GM23338 (cell line): ENCODE data around the gene MDM4. TPM values are rescaled to one million over a fixed set of nuclear protein-coding genes. Genes with fewer than 3 reads are reported as not detected.

Source experiments
- CTCF ChIP-seq, 2 experiments: fragments of 200-600 bp in 1 of 2; sonication (generic) in 1 of 2; conservative IDR thresholded peaks; 2 replicates each; pipeline versions ENCODE4 v1.5.1 to v1.6.1; 2016 to 2017; ENCODE audit warnings: antibody characterized with exemption in 2 of 2, low read depth in 2 of 2, mild to moderate bottlenecking in 2 of 2, moderate library complexity in 1 of 2
- ETS1 ChIP-seq: IDR thresholded peaks from 2 replicates; pipeline ENCODE4 v1.6.1; 2016; ENCODE audit warnings: antibody characterized with exemption
- EZH2 ChIP-seq: fragments of 200-600 bp; sonication (generic); IDR thresholded peaks from one replicate; pipeline ENCODE4 v1.8.0; 2017; ENCODE audit warnings: antibody characterized with exemption, mild to moderate bottlenecking, low read depth; ENCODE audit not compliant: unreplicated experiment
- EZH2phosphoT487 ChIP-seq: fragments of 200-600 bp; sonication (generic); IDR thresholded peaks from one replicate; pipeline ENCODE4 v1.8.1; 2018; ENCODE audit warnings: antibody characterized with exemption; ENCODE audit not compliant: unreplicated experiment
- JUNB ChIP-seq: IDR thresholded peaks from one replicate; pipeline ENCODE4 v1.6.1; 2016; ENCODE audit warnings: antibody characterized with exemption; ENCODE audit not compliant: unreplicated experiment
- NANOG ChIP-seq: IDR thresholded peaks from 2 replicates; pipeline ENCODE4 v1.6.1; 2016; ENCODE audit warnings: antibody characterized with exemption, borderline replicate concordance
- ZNF462 ChIP-seq: fragments of 250-450 bp; sonication (Bioruptor Pico); IDR thresholded peaks from 2 replicates; pipeline ENCODE4 v1.5.0; 2020; ENCODE audit warnings: mild to moderate bottlenecking, moderate library complexity
- polyA plus RNA-seq: library from polyadenylated mRNA; unstranded; fragments of >200 nt; fragmentation: Nextera tagmentation; extraction: Ambion mirVana; gene quantifications from 2 replicates; pipeline ENCODE4 v1.2.1, GENCODE V29; 2016
- total RNA-seq: library from RNA; depleted of rRNA; stranded (reverse); fragments of >200 nt; shearing (Covaris generic); gene quantifications from 2 replicates; pipeline ENCODE4 v1.2.3, GENCODE V29; 2014

The MDM4 gene
- total and polyA plus RNA-seq, 2 experiments from 2014 or later: 24.8 to 56.1 TPM

GRCh38 chr1:204574865-204575163, 58.6 kb downstream of the MDM4 start (continued):
- TF ChIP-seq ZNF462 (CRISPR knock-in tag): no peak
- no peak for TF ChIP-seq EZH2phosphoT487
- TF ChIP-seq EZH2: no peak
- no peak for TF ChIP-seq NANOG
- TF ChIP-seq ETS1: no peak
- TF ChIP-seq JUNB: no peak
- TF ChIP-seq CTCF (conservative IDR thresholded peaks at IDR 0.05; ENCODE audit: low read depth in 2 of 2): no peak
